CD14-positive monocyte (primary cell): ENCODE data around the gene RAB11FIP4. TPM values are rescaled to one million over a fixed set of nuclear protein-coding genes. Genes with fewer than 3 reads are reported as not detected.
A peak's percentile ranks its signal among the peaks of the same experiment; 100 is the strongest.

Experiments used
- DNase-seq, 3 donors: peaks; one replicate each; pipeline ENCODE4 v3.0.0-alpha.2; 2011 to 2022
- H2AFZ ChIP-seq: 2 replicates; pipeline ENCODE4 v1.6.0; 2012; ENCODE audit warnings: mild to moderate bottlenecking, low read depth, low read length, inconsistent platforms; ENCODE audit not compliant: insufficient read depth, poor library complexity, severe bottlenecking
- H3K27ac ChIP-seq, 2 donors: 1 replicate in 1 of 2; 2 replicates in 1 of 2; pipeline ENCODE4 v1.5.1; 2012 to 2013; ENCODE audit warnings: low read length in 2 of 2, control low read depth in 1 of 2, inconsistent platforms in 1 of 2, low read depth in 1 of 2, mild to moderate bottlenecking in 1 of 2
- H3K27me3 ChIP-seq, 2 donors: one replicate each; pipeline versions ENCODE4 v1.6.0 to v1.6.1; 2011 to 2013; ENCODE audit warnings: low read length in 2 of 2; ENCODE audit not compliant: control insufficient read depth in 2 of 2, insufficient read depth in 2 of 2
- H3K36me3 ChIP-seq, 2 donors: replicated peaks in 1 of 2; 1 replicate in 1 of 2; 2 replicates in 1 of 2; pipeline versions ENCODE4 v1.5.1 to v1.6.1; 2012 to 2013; ENCODE audit warnings: low read length in 2 of 2, control low read depth in 1 of 2, inconsistent platforms in 1 of 2, mild to moderate bottlenecking in 1 of 2; ENCODE audit not compliant: insufficient read depth in 2 of 2, control insufficient read depth in 1 of 2
- H3K4me1 ChIP-seq, 2 donors: 1 replicate in 1 of 2; 2 replicates in 1 of 2; pipeline versions ENCODE4 v1.5.1 to v1.6.1; 2012 to 2013; ENCODE audit warnings: low read length in 2 of 2, control low read depth in 1 of 2, inconsistent platforms in 1 of 2, mild to moderate bottlenecking in 1 of 2, moderate library complexity in 1 of 2; ENCODE audit not compliant: insufficient read depth in 2 of 2, control insufficient read depth in 1 of 2
- H3K4me2 ChIP-seq: replicated peaks from 2 replicates; pipeline ENCODE3; 2012; ENCODE audit warnings: low read length, moderate library complexity, mild to moderate bottlenecking; ENCODE audit not compliant: poor library complexity, severe bottlenecking; ENCODE audit errors: extremely low read depth
- H3K4me3 ChIP-seq, 3 experiments: fragments of 200-600 bp in 1 of 3; sonication (generic) in 1 of 3; replicated peaks in 1 of 3; 1 replicate in 2 of 3; 2 replicates in 1 of 3; pipeline ENCODE4 v1.5.1; 2011 to 2013; ENCODE audit warnings: low read length in 3 of 3, mild to moderate bottlenecking in 3 of 3, control low read depth in 2 of 3, low read depth in 2 of 3, inconsistent platforms in 1 of 3, moderate library complexity in 1 of 3
- H3K79me2 ChIP-seq: 2 replicates; pipeline ENCODE4 v1.6.0; 2012; ENCODE audit warnings: mild to moderate bottlenecking, control low read depth, inconsistent platforms, low read length, moderate library complexity; ENCODE audit not compliant: insufficient read depth
- H3K9ac ChIP-seq: 2 replicates; pipeline ENCODE4 v1.6.0; 2017; ENCODE audit warnings: low read length, mild to moderate bottlenecking; ENCODE audit not compliant: insufficient read depth, poor library complexity, severe bottlenecking
- H3K9me3 ChIP-seq, 2 donors: replicated peaks in 1 of 2; 1 replicate in 1 of 2; 2 replicates in 1 of 2; pipeline versions ENCODE4 v1.5.1 to v1.6.1; 2012 to 2013; ENCODE audit warnings: low read length in 2 of 2, control low read depth in 1 of 2; ENCODE audit not compliant: control insufficient read depth in 1 of 2, insufficient read depth in 1 of 2
- H4K20me1 ChIP-seq: 2 replicates; pipeline ENCODE4 v1.6.0; 2012; ENCODE audit warnings: mild to moderate bottlenecking, low read length, control low read depth, moderate library complexity; ENCODE audit not compliant: insufficient read depth
- H3K27ac Mint-ChIP-seq, 7 donors: one replicate each; pipeline ENCODE4 v1.8.0; 2020; ENCODE audit warnings: mild to moderate bottlenecking in 7 of 7, mixed read lengths in 7 of 7, moderate library complexity in 6 of 7, inconsistent platforms in 2 of 7
- H3K27me3 Mint-ChIP-seq, 3 donors: one replicate each; pipeline ENCODE4 v1.8.0; 2021 to 2022; ENCODE audit warnings: low read depth in 3 of 3, mild to moderate bottlenecking in 3 of 3, mixed read lengths in 3 of 3, moderate library complexity in 3 of 3, inconsistent platforms in 1 of 3
- H3K36me3 Mint-ChIP-seq, 2 donors: one replicate each; pipeline ENCODE4 v1.8.0; 2020; ENCODE audit warnings: mixed read lengths in 2 of 2, inconsistent platforms in 1 of 2, mild to moderate bottlenecking in 1 of 2
- H3K4me1 Mint-ChIP-seq: one replicate; pipeline ENCODE4 v1.8.0; 2020; ENCODE audit warnings: mild to moderate bottlenecking, mixed read lengths
- H3K4me3 Mint-ChIP-seq, 2 donors: one replicate each; pipeline ENCODE4 v1.8.0; 2020; ENCODE audit warnings: mild to moderate bottlenecking in 2 of 2, mixed read lengths in 2 of 2, moderate library complexity in 1 of 2
- H3K9me3 Mint-ChIP-seq, 7 donors: one replicate each; pipeline ENCODE4 v1.8.0; 2020 to 2022; ENCODE audit warnings: mixed read lengths in 7 of 7, mild to moderate bottlenecking in 6 of 7, moderate library complexity in 6 of 7, inconsistent platforms in 2 of 7
- CTCF ChIP-seq: fragments of 200-600 bp; IDR thresholded peaks from one replicate; pipeline ENCODE4 v1.8.0; 2022; ENCODE audit warnings: antibody characterized with exemption, mild to moderate bottlenecking
- WGBS: methylation state at CpG from one replicate; pipeline ENCODE4 v1.1.5; 2013; ENCODE audit warnings: missing lambda C conversion rate; ENCODE audit not compliant: insufficient coverage; 5-methylcytosine and 5-hydroxymethylcytosine counted together
- intact Hi-C, 2 donors: fragments of 100-400 bp; cut with micrococcal nuclease; formaldehyde crosslinking; loops; one replicate each; pipeline versions ENCODE4 v1.15.0 to v1.15.1; 2023
- polyA plus RNA-seq, 3 donors: library from polyadenylated mRNA; depleted of rRNA in 1 of 3; unstranded in 2 of 3; stranded (reverse) in 1 of 3; fragments of 300-500 nt in 2 of 3; fragments of >200 nt in 1 of 3; fragmentation: Illumina TruSeq in 2 of 3; gene quantifications; 1 replicate in 2 of 3; 2 replicates in 1 of 3; pipeline ENCODE4 v1.2.3, GENCODE V29; 2012 to 2021

RAB11FIP4 gene
- polyA plus RNA-seq, 3 donors = 10.4 to 21.9 (median 16.2) TPM

GRCh38 chr17:31565652-31566051 is 174.2 kb downstream of the RAB11FIP4 start:
- 100% methylated on average over 9 of the region's 9 CpGs for WGBS
- no peak for TF ChIP-seq CTCF
- Mint-ChIP-seq H3K9me3 (no peaks in the 10 kb centered on the region), H3K4me3 (no peak overlapping the region), H3K27ac (peak overlapping the region in 2 of 7 donors; percentile 42 to 46), H3K27me3 (peaks cover 0 to 2% (median 0%) of the 10 kb centered on the region in 3 donors), H3K4me1 (peaks cover 59% of the 10 kb centered on the region), H3K36me3 (peaks cover 11 to 19% of the 10 kb centered on the region in 2 donors)
- Histone ChIP-seq H3K27ac (no peak overlapping the region), H3K79me2 (peaks cover 20% of the 10 kb centered on the region), H3K4me3 (no peak overlapping the region), H3K9me3 (no peaks in the 10 kb centered on the region), H3K27me3 (no peaks in the 10 kb centered on the region), H4K20me1 (no peaks in the 10 kb centered on the region), H2AFZ (no peak overlapping the region), H3K36me3 (peaks cover 2 to 7% of the 10 kb centered on the region in 2 donors), H3K4me2 (no peak overlapping the region), H3K9ac (no peak overlapping the region), H3K4me1 (peaks cover 57 to 61% of the 10 kb centered on the region in 2 donors)
- DNase-seq = no peak
- intact Hi-C loops = no loop called here

GRCh38 chr17:31566247-31566991 is 174.9 kb downstream of the RAB11FIP4 start:
- intact Hi-C loops = no loop called here
- H3K27me3 Mint-ChIP-seq = no peaks in the 10 kb centered on the region
- Histone ChIP-seq H3K36me3 (peaks cover 2 to 7% of the 10 kb centered on the region in 2 donors), H3K27ac (no peak overlapping the region), H3K4me1 (peaks cover 49 to 53% of the 10 kb centered on the region in 2 donors), H3K4me3 (no peak overlapping the region), H3K9ac (no peak overlapping the region), H3K4me2 (no peak overlapping the region), H3K27me3 (no peaks in the 10 kb centered on the region), H2AFZ (no peak overlapping the region), H3K9me3 (no peaks in the 10 kb centered on the region), H4K20me1 (no peaks in the 10 kb centered on the region), H3K79me2 (peaks cover 20% of the 10 kb centered on the region)
- peak overlapping the region in 2 of 7 donors; percentile 20 to 40 for H3K27ac Mint-ChIP-seq
- H3K36me3 Mint-ChIP-seq = peaks cover 13 to 26% of the 10 kb centered on the region in 2 donors
- peaks cover 52% of the 10 kb centered on the region for H3K4me1 Mint-ChIP-seq
- H3K9me3 Mint-ChIP-seq = no peaks in the 10 kb centered on the region
- no peak for TF ChIP-seq CTCF
- no peak for DNase-seq
- H3K4me3 Mint-ChIP-seq = no peak overlapping the region
- 86% methylated on average over 5 of the region's 12 CpGs for WGBS
